ENCODE measurements around the gene OR2AG2. TPM values are rescaled to one million over a fixed set of nuclear protein-coding genes. Genes with fewer than 3 reads are reported as not detected.

Gene OR2AG2
- total RNA-seq, 2 donors from 2014 or later: not detected

- no peak for TF ChIP-seq CTCF (IDR thresholded peaks at IDR 0.05)
- Histone ChIP-seq H3K27me3 (no peaks in the 10 kb centered on the region), H3K9me3 (no peaks in the 10 kb centered on the region), H3K36me3 (no peaks in the 10 kb centered on the region), H3K4me1 (peaks cover 0 to 4% of the 10 kb centered on the region in 2 donors), H3K4me3 (peak overlapping the region; percentile 13 to 35), H3K27ac (peak overlapping the region; percentile 41 to 53)
- no peak for DNase-seq (ENCODE audit: low spot score)
These were observed 25.6 kb downstream of the OR2AG2 start for GRCh38 chr11:6746086-6746618.

- TF ChIP-seq CTCF (IDR thresholded peaks at IDR 0.05): no peak
- H3K36me3 ChIP-seq: no peaks in the 10 kb centered on the region
- H3K4me3 ChIP-seq: peak overlapping the region; percentile 13 to 35
- no peaks in the 10 kb centered on the region for H3K9me3 ChIP-seq
- peak overlapping the region; percentile 41 to 53 for H3K27ac ChIP-seq
- no peak for DNase-seq (ENCODE audit: low spot score)
- no peaks in the 10 kb centered on the region for H3K27me3 ChIP-seq
- H3K4me1 ChIP-seq: peaks cover 0 to 4% of the 10 kb centered on the region in 2 donors
These were observed 26.2 kb downstream of the OR2AG2 start for GRCh38 chr11:6745465-6746015.

- Histone ChIP-seq H3K36me3 (no peaks in the 10 kb centered on the region), H3K4me1 (peaks cover 0 to 4% of the 10 kb centered on the region in 2 donors), H3K27me3 (no peaks in the 10 kb centered on the region), H3K4me3 (no peak overlapping the region), H3K27ac (no peak overlapping the region), H3K9me3 (no peaks in the 10 kb centered on the region)
- no peak for TF ChIP-seq CTCF (IDR thresholded peaks at IDR 0.05)
- DNase-seq (ENCODE audit: low spot score): no peak
These were observed 26.8 kb downstream of the OR2AG2 start for GRCh38 chr11:6745018-6745417.

GRCh38 chr11:6742260-6742659 lies 29.5 kb downstream of the OR2AG2 start:
- no peaks in the 10 kb centered on the region for H3K9me3 ChIP-seq
- H3K27ac ChIP-seq: no peak overlapping the region
- H3K4me3 ChIP-seq: no peak overlapping the region
- no peak for TF ChIP-seq CTCF (IDR thresholded peaks at IDR 0.05)
- DNase-seq (ENCODE audit: low spot score): no peak
- H3K36me3 ChIP-seq: no peaks in the 10 kb centered on the region
- peaks cover 0 to 4% of the 10 kb centered on the region in 2 donors for H3K4me1 ChIP-seq
- no peaks in the 10 kb centered on the region for H3K27me3 ChIP-seq

- TF ChIP-seq CTCF (IDR thresholded peaks at IDR 0.05): no peak
- H3K27me3 ChIP-seq: no peaks in the 10 kb centered on the region
- no peaks in the 10 kb centered on the region for H3K36me3 ChIP-seq
- no peaks in the 10 kb centered on the region for H3K4me1 ChIP-seq
- no peak for DNase-seq (ENCODE audit: low spot score)
- no peak overlapping the region for H3K4me3 ChIP-seq
- no peaks in the 10 kb centered on the region for H3K9me3 ChIP-seq
- H3K27ac ChIP-seq: no peak overlapping the region
These were observed 33.2 kb downstream of the OR2AG2 start for GRCh38 chr11:6738590-6738989.

Data from right atrium auricular region (tissue), 2 donors.